HG03457 (cell line): ENCODE data around the gene DVL2.
A peak's percentile ranks its signal among the peaks of the same experiment; 100 is the strongest.

Experiments used
- ATAC-seq: cut with Tn5 transposase; IDR thresholded peaks from one replicate; pipeline ENCODE4 v1.9.1; 2021; ENCODE audit warnings: moderate number of reproducible peaks; ENCODE audit not compliant: unreplicated experiment

DVL2 gene

DNA sequence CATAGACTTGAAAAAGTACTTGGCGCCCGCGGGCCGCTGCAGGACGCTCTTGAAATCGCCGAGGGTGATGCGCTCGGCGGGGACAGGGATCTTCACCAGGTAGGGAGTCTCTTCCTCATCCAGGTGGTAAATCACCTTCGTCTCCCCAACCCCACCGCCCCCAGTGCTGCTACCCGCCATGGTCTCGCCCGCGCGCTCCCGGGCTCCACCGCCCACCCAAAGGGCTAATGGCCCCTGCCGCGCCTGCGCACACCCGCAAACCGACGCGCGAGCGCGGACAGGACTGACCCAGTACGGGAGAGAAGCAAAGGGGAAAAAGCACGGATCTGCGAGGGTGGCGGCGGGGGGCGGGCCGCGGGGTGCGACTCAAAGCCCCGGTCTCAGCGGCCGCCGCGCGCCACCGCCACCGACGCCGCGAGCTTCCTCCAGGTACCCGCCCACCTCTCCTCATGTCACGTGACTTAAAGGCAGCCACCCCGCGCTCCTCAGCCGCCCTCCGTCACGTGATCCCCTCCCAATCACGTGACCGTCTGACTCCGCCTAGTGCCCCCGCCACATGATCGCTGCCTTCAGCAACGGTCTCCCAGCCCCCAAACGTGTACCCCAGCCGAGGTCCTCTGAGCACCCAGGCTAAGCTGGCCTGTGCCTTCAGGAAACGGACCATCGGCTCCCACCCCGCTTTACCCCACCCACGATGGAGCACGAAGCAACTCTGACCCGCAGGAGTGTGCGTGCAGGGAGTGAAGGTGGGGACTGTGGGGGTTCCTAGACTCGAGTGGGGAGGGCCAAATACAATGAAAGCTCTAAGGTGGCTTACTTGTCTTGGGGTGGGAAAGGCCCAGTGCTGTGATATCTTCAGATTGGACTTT, at the start of gene DVL2:
DVL2 (minus strand) TSS at position 435 of the 869 bp plus-strand sequence; CDS start at position 180, 255 bp downstream.
- peak; percentile 34 for ATAC-seq

DNA sequence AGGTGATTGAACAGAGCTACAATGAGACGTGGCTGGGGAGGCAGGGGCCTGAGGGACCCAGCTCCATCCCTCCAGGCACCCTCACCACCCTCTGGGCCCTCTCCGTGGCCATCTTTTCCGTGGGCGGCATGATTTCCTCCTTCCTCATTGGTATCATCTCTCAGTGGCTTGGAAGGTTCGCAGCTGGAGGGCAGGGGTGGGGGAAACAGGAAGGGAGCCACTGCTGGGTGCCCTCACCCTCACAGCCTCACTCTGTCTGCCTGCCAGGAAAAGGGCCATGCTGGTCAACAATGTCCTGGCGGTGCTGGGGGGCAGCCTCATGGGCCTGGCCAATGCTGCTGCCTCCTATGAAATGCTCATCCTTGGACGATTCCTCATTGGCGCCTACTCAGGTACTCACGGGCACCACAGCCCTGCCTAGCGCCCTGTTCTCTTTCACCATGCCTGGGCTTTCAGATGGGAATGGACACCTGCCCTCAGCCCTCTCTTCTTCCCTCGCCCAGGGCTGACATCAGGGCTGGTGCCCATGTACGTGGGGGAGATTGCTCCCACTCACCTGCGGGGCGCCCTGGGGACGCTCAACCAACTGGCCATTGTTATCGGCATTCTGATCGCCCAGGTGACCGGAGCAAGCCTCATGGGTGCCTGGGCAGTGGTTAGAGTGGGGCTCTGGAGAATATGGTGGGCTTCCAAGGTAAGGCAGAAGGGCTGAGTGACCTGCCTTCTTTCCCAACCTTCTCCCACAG, 49.3 kb upstream of the DVL2 start:
- ATAC-seq: no peak

DNA sequence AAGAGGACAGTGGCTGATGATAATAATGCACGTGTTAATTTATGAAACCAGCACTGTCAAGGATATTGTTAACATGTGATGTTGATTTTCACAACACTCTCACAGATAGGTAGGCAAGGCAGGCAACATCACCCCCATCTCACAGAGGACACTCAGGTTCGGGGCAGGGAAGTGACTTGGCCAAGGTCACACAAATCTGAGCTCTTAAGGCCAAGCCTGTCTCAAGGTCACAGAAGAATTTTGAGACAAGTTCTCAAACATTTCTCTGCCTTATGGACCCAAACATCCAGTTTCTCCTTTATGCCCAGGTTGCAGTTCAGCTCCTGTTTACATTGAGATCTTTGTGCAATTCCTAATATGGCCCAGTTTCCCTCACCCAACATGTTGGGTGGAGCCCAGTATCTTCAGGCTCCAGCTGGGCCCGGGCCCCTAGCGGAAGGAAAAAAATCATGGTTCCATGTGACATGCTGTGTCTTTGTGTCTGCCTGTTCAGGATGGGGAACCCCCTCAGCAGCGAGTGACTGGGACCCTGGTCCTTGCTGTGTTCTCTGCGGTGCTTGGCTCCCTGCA, 48.5 kb upstream of the DVL2 start:
- ATAC-seq: no peak

DNA sequence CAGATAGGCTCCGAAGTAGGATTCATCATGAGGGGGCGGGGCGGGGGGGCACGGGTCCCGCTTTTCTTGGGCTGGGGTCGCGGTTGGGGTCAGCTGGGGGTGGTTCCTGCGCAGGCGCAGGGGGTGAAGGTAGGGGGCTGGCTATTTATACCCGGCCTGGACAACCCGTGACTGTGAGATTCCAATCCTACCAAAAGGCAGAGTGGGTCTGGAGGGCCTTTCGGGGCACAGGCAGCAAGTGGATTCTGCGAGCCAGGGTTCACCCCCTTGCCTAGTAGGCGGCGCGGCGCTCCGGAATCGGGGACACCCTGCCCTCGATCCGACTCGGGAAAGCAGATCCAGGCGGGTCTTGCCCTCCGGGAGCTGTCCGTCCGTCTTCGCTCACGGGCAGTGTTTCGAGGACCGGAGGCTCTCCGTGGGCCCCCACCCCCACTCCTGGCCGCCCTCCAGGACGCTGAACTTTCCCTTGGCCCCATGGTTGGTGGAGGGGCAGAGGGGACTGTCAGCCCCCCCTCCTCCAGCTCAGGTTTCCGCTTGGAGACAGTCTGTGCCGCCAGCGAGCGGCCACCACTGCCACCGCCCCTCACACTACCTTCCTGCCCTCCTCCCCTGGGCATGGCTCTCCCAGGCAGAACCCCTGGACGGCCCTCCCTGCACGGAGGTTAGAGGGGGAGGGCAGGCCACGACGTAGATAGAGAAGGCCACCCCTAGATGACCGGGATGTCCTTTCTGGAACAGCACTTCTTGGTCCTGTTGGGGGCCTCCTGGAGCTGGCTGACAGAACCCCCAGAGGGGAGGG, 47.8 kb upstream of the DVL2 start:
- no peak for ATAC-seq

DNA sequence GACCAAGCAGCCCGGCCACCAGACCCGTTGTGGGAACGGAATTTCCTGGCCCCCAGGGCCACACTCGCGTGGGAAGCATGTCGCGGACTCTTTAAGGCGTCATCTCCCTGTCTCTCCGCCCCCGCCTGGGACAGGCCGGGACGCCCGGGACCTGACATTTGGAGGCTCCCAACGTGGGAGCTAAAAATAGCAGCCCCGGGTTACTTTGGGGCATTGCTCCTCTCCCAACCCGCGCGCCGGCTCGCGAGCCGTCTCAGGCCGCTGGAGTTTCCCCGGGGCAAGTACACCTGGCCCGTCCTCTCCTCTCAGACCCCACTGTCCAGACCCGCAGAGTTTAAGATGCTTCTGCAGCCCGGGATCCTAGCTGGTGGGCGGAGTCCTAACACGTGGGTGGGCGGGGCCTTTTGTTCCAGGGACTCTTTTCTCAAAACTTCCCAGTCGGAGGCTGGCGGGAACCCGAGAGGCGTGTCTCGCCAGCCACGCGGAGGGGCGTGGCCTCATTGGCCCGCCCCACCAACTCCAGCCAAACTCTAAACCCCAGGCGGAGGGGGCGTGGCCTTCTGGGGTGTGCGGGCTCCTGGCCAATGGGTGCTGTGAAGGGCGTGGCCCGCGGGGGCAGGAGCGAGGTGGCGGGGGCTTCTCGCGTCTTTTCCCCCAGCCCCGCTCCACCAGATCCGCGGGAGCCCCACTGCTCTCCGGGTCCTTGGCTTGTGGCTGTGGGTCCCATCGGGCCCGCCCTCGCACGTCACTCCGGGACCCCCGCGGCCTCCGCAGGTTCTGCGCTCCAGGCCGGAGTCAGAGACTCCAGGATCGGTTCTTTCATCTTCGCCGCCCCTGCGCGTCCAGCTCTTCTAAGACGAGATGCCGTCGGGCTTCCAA, 47.0 kb upstream of the DVL2 start, which contains the start of gene SLC2A4:
SLC2A4 (plus strand) TSS at position 645 of the 879 bp plus-strand sequence; CDS start at position 862, 217 bp downstream.
- peak; percentile 43 for ATAC-seq

DNA sequence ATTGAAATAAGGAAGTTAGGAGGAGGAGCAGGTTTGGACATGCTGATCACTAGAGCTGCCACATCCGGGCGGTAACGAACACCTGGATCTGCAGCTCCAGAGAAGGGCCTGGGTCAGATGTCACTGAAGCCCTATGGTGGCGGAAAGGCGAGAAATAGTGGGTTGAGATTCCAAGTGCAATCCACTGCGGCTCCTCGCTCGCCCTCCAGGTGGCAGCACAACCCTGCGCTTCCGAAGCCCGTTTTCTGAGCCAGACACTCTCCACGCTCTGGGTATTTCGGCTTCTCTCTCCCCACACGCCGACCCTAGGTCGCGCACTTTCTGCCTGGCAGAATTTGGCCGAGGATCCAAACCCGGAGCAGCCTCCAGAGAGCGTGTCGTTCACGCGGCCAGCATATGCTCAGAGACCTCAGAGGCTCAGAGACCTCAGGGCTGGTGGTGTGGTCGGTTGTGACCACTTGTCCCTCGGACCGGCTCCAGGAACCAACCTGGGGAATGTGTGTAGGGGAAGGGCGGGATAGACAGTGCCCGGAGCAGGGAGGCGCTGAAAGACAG, 46.3 kb upstream of the DVL2 start:
- peak; percentile 20 for ATAC-seq

DNA sequence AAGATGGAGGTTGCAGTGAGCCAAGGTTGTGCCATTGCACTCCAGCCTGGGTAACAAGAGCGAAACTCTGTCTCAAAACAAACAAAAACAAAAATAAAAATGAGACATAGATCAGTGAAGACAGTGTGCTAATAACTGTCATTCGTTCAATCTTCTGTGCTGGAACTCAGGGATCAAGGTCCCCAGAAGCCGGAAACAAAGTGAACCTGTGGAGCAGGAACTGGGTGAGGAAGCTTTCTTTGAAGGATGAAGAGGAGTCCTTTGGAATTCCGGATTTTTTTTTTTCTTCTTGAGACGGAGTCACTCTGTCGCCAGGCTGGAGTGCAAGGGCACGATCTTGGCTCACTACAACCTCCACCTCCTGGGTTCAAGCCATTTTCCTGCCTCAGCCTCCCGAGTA, 45.1 kb upstream of the DVL2 start:
- no peak for ATAC-seq

DNA sequence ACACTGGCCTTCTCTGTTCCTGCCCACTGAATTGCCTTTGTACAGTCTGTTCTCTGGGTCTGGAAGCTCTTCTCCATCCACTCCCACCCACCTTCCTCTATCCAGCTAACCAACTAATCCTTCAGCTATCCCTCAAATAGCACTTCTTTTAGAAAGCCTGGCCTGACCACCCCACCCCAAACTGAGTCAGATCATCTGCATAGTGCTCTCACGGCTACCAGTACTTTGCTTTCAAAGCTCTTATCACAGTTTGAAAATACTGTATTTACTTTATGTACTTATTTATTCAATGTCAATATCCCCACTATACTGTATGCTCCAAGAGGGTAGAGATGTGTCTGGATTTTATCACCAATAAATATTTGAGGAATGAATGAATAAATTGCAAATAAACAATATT, 32.5 kb upstream of the DVL2 start:
- no peak for ATAC-seq

DNA sequence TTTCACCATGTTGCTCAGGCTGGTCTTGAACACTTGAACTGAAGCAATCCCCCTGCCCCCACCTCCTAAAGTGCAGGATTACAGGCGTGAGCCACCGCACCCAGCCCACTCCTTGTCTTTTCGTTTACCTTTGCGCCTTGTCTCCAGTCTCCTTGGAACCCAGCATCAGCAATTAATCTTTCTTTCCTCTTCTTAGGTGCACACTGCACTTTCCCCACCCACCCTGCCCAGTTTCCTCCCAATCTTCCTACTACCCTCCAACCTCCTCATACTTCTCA, 29.4 kb upstream of the DVL2 start:
- ATAC-seq: no peak

DNA sequence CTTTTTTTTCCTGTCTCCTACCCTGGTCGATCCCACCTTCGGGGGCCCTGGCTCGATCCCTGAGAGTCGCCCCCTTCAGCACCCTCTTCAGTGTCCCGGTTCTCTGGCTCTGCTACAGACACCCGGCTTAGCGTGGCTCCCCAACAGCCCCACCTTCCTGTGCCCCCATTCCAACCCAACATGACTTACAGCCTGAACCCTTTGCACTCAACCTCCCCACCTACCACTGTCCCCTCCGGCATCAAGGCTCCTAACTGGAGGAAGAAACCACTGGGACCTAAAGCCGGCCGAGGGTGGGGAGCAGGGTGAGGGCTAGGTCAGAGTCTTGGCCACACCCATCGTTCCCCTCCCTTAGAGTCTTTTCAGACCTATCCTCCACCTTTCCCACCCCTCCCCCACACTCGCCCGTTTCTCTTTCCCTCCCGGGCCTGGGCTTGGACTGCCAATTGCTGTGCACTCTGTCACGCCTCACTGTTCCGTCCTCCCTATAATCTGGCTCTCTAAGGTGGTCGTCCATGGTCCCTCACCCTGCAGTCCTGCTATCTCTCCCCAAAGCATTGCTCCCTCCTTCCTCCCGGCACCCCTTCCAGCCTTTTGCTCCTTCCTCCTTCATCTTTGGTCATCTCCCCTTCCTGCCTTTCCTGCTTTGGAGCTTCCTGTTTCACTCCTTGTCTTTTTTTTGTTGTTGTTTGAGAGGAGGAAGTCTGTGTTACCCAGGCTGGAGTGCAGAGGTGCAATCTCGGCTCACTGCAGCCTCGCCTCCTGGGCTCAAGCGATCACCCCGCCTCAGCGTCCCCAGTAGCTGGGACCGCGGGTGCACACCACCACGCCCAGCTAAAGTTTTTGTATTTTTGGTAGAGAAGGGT, 28.9 kb upstream of the DVL2 start:
- ATAC-seq: no peak

DNA sequence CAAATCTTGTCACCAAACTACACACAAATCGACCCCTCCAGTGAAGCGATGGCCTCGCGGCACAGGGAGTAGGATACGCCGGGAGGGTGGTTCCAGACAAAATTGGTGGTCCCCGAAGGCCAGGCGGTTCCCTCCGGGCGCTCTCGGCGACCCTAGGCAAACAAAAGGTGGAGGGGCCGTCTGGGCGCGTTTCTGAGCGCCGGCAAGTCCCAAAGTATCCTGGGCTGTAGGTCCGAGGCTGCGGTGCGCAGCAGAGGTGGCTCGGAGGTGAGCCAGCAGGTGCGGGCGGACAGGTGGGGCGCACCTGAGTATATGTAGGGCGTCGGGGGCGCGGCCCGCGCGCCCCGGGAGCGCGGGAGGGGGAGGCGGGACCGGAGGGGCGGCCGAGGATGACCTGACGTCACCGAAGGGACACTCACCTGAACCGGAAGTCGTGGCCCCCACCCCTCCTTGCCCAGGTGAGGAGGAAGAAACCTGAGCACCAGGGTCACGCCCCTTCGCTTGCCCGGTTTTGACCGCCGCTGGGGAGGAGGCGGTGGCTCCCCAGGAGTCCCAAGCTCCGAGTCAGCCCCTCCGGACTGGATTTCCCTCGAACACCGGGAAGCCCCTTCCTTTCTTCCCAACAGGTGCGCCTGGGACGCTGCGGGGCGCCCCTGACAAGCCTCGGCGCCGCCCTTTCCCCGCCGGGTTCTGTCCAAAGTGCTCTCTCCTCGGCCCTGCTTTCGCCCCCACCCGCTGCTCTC, 28.0 kb upstream of the DVL2 start, which contains the start of gene CLDN7:
CLDN7 (minus strand) TSS at position 287 of the 743 bp plus-strand sequence. CDS start 435 bp downstream, outside the sequence.
- ATAC-seq: no peak

DNA sequence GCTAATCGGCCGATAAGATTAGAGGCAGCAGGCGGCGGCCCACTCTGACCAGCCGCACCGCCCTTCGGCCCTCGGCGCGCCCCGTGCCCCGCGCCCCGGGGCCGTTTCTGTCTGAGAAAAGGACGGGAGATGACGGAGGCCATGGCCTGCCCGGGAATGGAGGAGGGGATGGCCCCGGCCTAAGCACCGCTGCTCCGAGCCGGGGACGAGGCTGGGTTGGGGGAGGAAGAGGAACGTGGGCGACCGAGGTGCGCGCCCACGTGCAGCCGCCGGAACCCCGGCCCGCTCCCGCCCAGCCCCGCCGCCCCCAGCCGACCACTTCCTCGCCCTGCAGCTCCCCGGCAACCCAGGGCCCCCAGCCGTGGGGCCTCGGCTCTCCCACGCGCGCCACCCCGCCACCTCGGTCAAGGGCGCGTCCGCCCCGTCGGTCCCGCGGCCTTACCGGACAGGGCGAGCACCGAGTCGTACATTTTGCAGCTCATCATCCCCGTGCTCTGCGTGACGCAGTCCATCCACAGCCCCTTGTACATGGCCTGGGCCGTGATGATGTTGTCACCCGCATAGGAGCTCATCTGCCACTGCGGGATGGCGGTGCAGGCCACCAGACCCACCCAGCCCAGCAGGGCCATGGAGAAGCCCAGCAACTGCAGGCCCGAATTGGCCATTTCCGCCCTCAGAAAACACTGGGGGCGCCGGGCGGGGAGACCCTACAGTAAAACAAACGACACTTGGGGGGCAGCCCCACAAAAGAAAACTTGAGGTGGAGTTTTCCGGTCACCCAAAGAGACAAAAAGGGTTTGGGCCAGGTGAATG, 27.3 kb upstream of the DVL2 start:
- no peak for ATAC-seq

DNA sequence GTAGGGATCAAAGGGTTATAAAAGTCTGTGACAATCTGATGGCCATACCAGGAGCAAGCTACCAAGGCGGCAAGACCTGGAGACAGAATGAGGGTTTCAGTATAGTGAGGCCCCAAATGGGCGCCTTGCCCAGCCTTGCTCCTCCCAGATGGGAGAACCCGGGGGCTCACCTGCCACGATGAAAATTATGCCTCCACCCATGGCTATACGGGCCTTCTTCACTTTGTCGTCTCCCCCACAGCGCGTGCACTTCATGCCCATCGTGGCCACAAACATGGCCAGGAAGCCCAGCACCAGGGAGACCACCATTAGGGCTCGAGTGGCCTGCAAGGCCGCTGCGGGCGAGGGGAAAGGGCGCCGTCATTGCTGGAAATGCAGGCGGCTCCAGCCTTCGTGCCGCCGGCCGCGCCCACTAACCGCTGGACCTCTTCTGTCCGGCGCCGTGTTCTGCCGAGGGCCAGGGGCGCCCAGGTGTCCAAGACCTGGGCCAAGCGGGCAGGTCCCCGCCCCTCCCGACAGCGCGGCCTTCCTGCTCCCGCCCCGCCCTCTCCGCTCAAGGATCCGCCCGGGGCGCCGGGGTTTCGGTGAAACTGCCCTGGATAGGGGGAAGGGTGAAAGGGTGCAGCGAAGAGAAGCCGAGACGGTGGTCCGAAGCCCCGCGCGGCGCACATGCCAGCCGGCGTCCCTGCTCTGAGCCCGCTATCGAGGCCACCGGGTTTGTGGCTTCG, 26.5 kb upstream of the DVL2 start:
- no peak for ATAC-seq

DNA sequence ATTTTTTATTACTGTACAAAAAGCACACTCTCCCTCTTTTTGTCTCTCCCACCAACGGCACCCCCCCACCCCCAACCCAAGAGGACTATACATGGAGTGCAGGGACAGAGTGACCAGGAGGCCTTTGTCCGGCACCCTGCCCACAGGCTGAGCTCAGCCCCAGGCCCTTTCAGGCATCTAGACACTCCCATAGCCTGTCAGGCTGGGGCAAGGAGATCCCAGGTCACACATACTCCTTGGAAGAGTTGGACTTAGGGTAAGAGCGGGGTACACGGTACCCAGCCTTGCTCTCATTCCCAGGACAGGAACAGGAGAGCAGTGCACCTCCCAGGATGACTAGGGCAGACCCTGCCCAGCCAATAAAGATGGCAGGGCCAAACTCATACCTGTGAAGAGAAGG, 25.8 kb upstream of the DVL2 start:
- no peak for ATAC-seq

DNA sequence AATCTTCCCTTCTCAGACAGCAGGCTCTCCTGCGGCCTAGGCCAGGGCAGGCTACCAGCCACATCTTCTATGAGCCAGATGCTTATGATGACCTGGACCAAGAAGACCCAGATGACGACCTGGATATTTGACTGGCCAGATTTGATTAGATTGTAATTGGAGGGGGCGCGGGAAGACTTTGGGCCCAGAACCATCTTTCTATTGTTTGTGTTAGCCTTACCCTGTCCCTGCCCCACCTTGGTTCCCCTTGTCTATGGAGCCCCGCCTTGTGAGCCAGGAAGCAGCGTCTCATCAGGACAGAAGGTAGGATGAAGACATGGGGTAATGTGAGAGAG, 25.2 kb upstream of the DVL2 start:
- ATAC-seq: no peak

DNA sequence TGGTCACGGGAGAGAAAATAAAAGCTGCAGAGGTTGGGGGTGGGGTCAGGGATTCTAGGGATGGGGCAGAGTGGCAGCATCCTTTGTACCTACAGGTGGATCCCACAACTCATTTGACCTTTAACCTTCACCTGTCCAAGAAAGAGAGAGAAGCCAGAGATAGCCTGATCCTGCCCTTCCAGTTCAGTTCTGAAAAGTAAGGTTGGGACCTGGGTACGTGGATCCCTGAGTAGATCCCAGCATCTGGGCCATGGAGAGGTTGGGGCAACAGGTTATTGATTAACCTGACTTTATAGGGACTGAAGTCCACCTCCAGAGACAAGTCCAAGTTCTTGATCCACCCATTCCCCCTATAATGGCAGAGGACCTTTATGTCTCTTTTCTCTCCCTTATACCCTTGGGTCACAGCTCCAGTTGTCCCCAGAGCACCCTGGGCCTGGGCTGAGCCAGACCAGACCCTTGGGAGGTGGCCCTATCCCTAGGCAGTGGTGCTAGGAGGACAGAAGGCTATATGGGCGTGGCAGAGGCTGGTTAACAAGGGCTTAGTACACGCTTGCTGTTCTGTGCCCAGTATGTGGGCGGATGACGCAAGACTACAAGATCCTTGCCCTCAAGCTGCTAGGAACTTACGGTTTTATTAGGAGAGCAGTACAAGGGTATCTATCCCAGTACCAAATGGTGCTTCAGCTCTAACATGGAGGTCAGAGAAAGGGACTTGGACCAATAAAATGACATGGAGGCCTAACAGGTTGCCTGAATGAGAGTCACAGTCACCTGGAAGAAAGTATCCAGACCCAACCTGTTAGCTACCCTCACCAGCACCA, 24.6 kb upstream of the DVL2 start:
- no peak for ATAC-seq
